HG03280 (cell line): ENCODE data around the gene RANBP2.

Experiments used
- ATAC-seq: cut with Tn5 transposase; IDR thresholded peaks from one replicate; pipeline ENCODE4 v1.9.1; 2021; ENCODE audit warnings: mild to moderate bottlenecking, moderate library complexity; ENCODE audit not compliant: unreplicated experiment

The RANBP2 gene

DNA sequence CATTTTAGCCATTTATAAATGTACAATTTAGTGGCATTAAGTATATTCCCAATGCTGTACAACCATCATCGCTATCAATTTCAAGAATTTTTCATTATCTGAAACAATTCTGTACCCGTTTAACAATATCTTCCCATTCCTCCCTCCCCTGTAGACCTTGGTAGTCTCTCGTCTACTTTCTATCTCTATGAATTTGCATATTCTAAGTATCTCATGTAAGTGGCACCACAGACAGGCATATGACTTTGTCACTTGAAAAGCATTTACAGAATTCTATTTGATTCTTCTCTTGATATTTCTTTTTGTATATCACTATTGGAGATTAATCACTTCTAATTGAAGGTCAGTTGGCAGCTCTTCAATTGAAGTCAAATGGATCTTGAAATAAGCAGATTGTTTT is 115.3 kb downstream of the RANBP2 start:
- ATAC-seq = no peak

DNA sequence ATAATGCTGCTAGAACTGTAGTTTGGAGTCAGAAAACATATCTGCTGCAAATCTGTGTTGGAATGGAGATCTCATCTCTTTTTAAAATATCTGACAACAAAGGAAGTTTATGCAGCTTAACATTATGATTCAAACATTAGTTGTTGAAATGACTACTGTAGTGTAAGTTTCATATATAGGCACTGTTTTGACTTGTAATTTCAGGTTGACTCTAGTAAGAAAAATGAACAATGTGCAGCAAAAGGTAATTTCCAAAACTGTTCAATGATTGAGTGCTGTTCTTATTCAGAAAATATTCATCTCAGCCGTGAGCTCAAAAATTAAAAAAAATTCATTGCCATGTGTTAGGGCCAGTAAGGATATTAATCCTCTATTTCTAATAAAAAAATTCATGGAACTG is 115.8 kb downstream of the RANBP2 start:
- no peak for ATAC-seq
